Measurements from ENCODE around the gene IGSF21. TPM values are rescaled to one million over a fixed set of nuclear protein-coding genes. Genes with fewer than 3 reads are reported as not detected.

Gene IGSF21
- polyA plus RNA-seq, 1 of the 3 experiments (the other 2 are of a cell fraction), result not detected

- no peak for TF ChIP-seq CTCF (IDR thresholded peaks at IDR 0.05)
These were observed 13.0 kb downstream of the IGSF21 start (continued) for GRCh38 chr1:18120638-18121037.

DNA sequence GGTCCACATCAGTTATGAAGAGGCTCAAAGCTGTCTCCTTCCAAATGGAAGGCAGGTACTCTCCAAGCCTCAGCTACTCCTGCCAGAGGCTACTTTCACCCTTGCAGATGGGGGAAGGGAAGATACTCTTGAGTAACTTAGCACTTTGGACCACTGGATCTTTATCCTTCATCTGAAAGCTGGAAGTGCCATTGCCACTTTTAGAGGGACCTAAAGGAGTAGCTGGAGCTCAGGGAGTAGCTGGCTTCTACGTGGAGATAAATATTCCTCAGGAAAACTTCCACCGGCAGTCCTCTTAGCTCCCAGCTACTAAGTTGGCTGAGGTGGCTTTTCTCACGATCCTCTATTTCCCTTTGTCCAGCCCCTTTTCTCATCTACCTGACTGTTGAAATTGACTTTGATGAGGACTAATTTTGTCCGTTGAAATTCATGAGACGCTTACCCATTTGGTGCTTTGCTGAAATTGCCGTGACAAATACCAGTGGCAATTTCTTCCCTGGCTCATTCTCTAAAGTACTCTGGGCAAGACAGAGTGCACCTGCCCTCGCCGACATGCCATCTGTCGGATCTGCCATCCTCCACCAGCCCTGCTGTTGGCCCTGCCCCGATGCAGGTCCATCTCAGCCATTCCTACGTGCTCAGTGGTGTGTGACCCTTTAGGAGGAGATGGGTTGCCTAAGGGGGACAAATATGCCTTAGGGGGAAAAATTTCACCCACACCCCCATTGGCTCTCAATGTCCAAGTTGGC, 13.6 kb downstream of the IGSF21 start:
- ChIA-PET CTCF (interaction anchor here (0.9 to 2.7 kb wide), 3 partner anchors 11 to 68 kb away, joined by 3 to 7 read pairs (median 5); no protein-coding TSS in a partner anchor), POLR2A (no interaction called here)
- Histone ChIP-seq H3K27me3 (ENCODE audit: insufficient read depth) (no peaks in the 10 kb centered on the region), H3K4me1 (ENCODE audit: control insufficient read depth in 1 of 2, insufficient read depth in 2 of 2, low read depth in 1 of 2, low read length in 1 of 2) (no peaks in the 10 kb centered on the region; a peak in 1 of 4 replicates), H3K4me2 (no peak overlapping the region), H3K4me3 (ENCODE audit: low read depth in 2 of 2, low read length in 1 of 2) (no peak overlapping the region), H3K9me2 (no peaks in the 10 kb centered on the region), H3K36me3 (replicated peaks in 1 of 2; ENCODE audit: control insufficient read depth in 1 of 2, insufficient read depth in 2 of 2, low read length in 1 of 2) (no peaks in the 10 kb centered on the region), H4K20me1 (ENCODE audit: insufficient read depth) (no peaks in the 10 kb centered on the region), H3K79me2 (ENCODE audit: insufficient read depth) (no peaks in the 10 kb centered on the region), H3K9me3 (no peaks in the 10 kb centered on the region), H3K9ac (no peak overlapping the region), H3K27ac (ENCODE audit: low read depth in 2 of 2, low read length in 1 of 2) (no peak overlapping the region), H3F3A (replicated peaks; ENCODE audit: insufficient read depth) (no peaks in the 10 kb centered on the region), H2AFZ (ENCODE audit: low read depth) (no peak overlapping the region)
- TF ChIP-seq RAD21 (IDR thresholded peaks at IDR 0.05; ENCODE audit: low read length) (no peak), REST (IDR thresholded peaks at IDR 0.05; ENCODE audit: low read depth, low read length) (no peak), POLR2AphosphoS5 (IDR thresholded peaks at IDR 0.05; ENCODE audit: low read depth, low read length) (no peak), NRF1 (IDR thresholded peaks at IDR 0.05; ENCODE audit: low read depth, low read length) (no peak), GATA2 (CRISPR knock-in tag; IDR thresholded peaks at IDR 0.05) (no peak), MXI1 (IDR thresholded peaks at IDR 0.05; ENCODE audit: low read depth, low read length) (no peak), RCOR1 (IDR thresholded peaks at IDR 0.05; ENCODE audit: low read length) (no peak), FOXM1 (IDR thresholded peaks at IDR 0.05; ENCODE audit: low read depth) (no peak), NFIC (IDR thresholded peaks at IDR 0.05; ENCODE audit: borderline replicate concordance) (no peak), CHD2 (IDR thresholded peaks at IDR 0.05; ENCODE audit: low read length, partially characterized antibody) (no peak), FOSL2 (IDR thresholded peaks at IDR 0.05; ENCODE audit: borderline replicate concordance, low read depth) (no peak)
- TF ChIP-seq, protein P1, sequence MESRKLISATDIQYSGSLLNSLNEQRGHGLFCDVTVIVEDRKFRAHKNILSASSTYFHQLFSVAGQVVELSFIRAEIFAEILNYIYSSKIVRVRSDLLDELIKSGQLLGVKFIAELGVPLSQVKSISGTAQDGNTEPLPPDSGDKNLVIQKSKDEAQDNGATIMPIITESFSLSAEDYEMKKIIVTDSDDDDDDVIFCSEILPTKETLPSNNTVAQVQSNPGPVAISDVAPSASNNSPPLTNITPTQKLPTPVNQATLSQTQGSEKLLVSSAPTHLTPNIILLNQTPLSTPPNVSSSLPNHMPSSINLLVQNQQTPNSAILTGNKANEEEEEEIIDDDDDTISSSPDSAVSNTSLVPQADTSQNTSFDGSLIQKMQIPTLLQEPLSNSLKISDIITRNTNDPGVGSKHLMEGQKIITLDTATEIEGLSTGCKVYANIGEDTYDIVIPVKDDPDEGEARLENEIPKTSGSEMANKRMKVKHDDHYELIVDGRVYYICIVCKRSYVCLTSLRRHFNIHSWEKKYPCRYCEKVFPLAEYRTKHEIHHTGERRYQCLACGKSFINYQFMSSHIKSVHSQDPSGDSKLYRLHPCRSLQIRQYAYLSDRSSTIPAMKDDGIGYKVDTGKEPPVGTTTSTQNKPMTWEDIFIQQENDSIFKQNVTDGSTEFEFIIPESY (IDR thresholded peaks at IDR 0.05; ENCODE audit: borderline replicate concordance, low read depth), result no peak
- TF ChIP-seq, protein P2, sequence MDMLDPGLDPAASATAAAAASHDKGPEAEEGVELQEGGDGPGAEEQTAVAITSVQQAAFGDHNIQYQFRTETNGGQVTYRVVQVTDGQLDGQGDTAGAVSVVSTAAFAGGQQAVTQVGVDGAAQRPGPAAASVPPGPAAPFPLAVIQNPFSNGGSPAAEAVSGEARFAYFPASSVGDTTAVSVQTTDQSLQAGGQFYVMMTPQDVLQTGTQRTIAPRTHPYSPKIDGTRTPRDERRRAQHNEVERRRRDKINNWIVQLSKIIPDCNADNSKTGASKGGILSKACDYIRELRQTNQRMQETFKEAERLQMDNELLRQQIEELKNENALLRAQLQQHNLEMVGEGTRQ (IDR thresholded peaks at IDR 0.05; ENCODE audit: borderline replicate concordance, low read depth, low read length), result no peak
- TF ChIP-seq, protein P3, sequence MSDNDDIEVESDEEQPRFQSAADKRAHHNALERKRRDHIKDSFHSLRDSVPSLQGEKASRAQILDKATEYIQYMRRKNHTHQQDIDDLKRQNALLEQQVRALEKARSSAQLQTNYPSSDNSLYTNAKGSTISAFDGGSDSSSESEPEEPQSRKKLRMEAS (IDR thresholded peaks at IDR 0.05; ENCODE audit: low read depth), result no peak
- WGBS (ENCODE audit: low lambda C conversion rate), result 56% methylated on average over 11 of the region's 11 CpGs
- DNase-seq, result no peak
